GM12878 (cell line): ENCODE data around the gene KRTAP10-5.
"Not testable (repeated sequence)": the region's sequence is repeated elsewhere in the genome, so short reads cannot be mapped to it uniquely, and the experiment has no call there.

ENCODE experiments used
- BHLHE40 ChIP-seq, 2 experiments: fragments of 450-650 bp in 1 of 2; IDR thresholded peaks; 2 replicates each; pipeline ENCODE4 v1.6.1; 2011 to 2017; ENCODE audit warnings: low read depth in 2 of 2, borderline replicate concordance in 1 of 2, improper control_type of control experiment in 1 of 2, low read length in 1 of 2, mild to moderate bottlenecking in 1 of 2
- CHD2 ChIP-seq: IDR thresholded peaks from 2 replicates; pipeline ENCODE4 v1.6.1; 2011; ENCODE audit warnings: low read depth, low read length, improper control_type of control experiment, borderline replicate concordance
- EZH2 ChIP-seq: IDR thresholded peaks from 2 replicates; pipeline ENCODE4 v1.6.1; 2012; ENCODE audit warnings: low read depth, mild to moderate bottlenecking, control low read depth, inconsistent platforms, low read length, borderline replicate concordance; ENCODE audit not compliant: control insufficient read depth
- IRF4 ChIP-seq: IDR thresholded peaks from 2 replicates; pipeline ENCODE4 v1.6.1; 2011; ENCODE audit warnings: low read depth, low read length
- JUNB ChIP-seq: IDR thresholded peaks from 2 replicates; pipeline ENCODE4 v1.6.1; 2016; ENCODE audit warnings: antibody characterized with exemption, mild to moderate bottlenecking
- JUND ChIP-seq: IDR thresholded peaks from 2 replicates; pipeline ENCODE4 v1.6.1; 2012; ENCODE audit warnings: low read depth, mild to moderate bottlenecking, low read length, improper control_type of control experiment, moderate library complexity
- NBN ChIP-seq: fragments of 450-650 bp; IDR thresholded peaks from 2 replicates; pipeline ENCODE4 v1.6.1; 2016
- SIN3A ChIP-seq: IDR thresholded peaks from 2 replicates; pipeline ENCODE4 v1.6.1; 2012; ENCODE audit warnings: low read depth, low read length, improper control_type of control experiment
- SMC3 ChIP-seq: IDR thresholded peaks from 2 replicates; pipeline ENCODE4 v1.6.1; 2011; ENCODE audit warnings: low read length, improper control_type of control experiment, borderline replicate concordance
- SP1 ChIP-seq: IDR thresholded peaks from one replicate; pipeline ENCODE4 v1.6.1; 2011; ENCODE audit warnings: low read depth, low read length
- TF ChIP-seq, protein P1 (sequence below): IDR thresholded peaks from 2 replicates; pipeline ENCODE4 v1.6.1; 2012; ENCODE audit warnings: mild to moderate bottlenecking, low read depth, low read length
- TF ChIP-seq, protein P2 (sequence below), 3 experiments: IDR thresholded peaks in 2 of 3; conservative IDR thresholded peaks in 1 of 3; 2 replicates each; pipeline ENCODE4 v1.5.1; 2011; ENCODE audit warnings: low read depth in 3 of 3, low read length in 3 of 3, mild to moderate bottlenecking in 3 of 3, control low read depth in 2 of 3, moderate library complexity in 2 of 3, inconsistent platforms in 1 of 3, mixed read lengths in 1 of 3; ENCODE audit not compliant: control insufficient read depth in 2 of 3, insufficient read depth in 1 of 3; ENCODE audit errors: extremely low read depth in 1 of 3
- TF ChIP-seq, protein P3 (sequence below): fragments of 450-650 bp; IDR thresholded peaks from 2 replicates; pipeline ENCODE4 v1.6.1; 2017; ENCODE audit warnings: mild to moderate bottlenecking, moderate library complexity

DNA sequence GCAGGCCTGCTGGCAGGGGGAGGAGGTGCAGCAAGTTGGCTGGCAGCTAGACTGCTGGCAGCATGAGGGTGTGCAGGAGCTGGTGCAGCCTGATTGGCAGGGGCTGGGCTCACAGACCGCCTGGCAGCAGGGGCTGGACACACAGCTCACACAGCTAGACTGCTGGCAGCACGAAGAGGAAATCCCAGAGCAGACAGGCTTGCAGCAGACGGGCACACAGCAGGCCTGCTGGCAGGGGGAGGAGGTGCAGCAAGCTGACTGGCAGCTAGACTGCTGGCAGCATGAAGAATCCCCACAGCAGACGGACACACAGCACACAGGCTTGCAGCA lies 11.4 kb upstream of the KRTAP10-5 start:
- TF ChIP-seq EZH2; JUND; SP1; JUNB; IRF4; SMC3; CHD2; SIN3A; NBN; BHLHE40 (IDR thresholded peaks at IDR 0.05; ENCODE audit: borderline replicate concordance in 1 of 2, low read depth in 2 of 2, low read length in 1 of 2): not testable (repeated sequence)
- TF ChIP-seq, protein P1, sequence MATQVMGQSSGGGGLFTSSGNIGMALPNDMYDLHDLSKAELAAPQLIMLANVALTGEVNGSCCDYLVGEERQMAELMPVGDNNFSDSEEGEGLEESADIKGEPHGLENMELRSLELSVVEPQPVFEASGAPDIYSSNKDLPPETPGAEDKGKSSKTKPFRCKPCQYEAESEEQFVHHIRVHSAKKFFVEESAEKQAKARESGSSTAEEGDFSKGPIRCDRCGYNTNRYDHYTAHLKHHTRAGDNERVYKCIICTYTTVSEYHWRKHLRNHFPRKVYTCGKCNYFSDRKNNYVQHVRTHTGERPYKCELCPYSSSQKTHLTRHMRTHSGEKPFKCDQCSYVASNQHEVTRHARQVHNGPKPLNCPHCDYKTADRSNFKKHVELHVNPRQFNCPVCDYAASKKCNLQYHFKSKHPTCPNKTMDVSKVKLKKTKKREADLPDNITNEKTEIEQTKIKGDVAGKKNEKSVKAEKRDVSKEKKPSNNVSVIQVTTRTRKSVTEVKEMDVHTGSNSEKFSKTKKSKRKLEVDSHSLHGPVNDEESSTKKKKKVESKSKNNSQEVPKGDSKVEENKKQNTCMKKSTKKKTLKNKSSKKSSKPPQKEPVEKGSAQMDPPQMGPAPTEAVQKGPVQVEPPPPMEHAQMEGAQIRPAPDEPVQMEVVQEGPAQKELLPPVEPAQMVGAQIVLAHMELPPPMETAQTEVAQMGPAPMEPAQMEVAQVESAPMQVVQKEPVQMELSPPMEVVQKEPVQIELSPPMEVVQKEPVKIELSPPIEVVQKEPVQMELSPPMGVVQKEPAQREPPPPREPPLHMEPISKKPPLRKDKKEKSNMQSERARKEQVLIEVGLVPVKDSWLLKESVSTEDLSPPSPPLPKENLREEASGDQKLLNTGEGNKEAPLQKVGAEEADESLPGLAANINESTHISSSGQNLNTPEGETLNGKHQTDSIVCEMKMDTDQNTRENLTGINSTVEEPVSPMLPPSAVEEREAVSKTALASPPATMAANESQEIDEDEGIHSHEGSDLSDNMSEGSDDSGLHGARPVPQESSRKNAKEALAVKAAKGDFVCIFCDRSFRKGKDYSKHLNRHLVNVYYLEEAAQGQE, result not testable (repeated sequence)
- TF ChIP-seq, protein P2, sequence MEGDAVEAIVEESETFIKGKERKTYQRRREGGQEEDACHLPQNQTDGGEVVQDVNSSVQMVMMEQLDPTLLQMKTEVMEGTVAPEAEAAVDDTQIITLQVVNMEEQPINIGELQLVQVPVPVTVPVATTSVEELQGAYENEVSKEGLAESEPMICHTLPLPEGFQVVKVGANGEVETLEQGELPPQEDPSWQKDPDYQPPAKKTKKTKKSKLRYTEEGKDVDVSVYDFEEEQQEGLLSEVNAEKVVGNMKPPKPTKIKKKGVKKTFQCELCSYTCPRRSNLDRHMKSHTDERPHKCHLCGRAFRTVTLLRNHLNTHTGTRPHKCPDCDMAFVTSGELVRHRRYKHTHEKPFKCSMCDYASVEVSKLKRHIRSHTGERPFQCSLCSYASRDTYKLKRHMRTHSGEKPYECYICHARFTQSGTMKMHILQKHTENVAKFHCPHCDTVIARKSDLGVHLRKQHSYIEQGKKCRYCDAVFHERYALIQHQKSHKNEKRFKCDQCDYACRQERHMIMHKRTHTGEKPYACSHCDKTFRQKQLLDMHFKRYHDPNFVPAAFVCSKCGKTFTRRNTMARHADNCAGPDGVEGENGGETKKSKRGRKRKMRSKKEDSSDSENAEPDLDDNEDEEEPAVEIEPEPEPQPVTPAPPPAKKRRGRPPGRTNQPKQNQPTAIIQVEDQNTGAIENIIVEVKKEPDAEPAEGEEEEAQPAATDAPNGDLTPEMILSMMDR (IDR thresholded peaks at IDR 0.05 in 2 of 3, conservative IDR thresholded peaks at IDR 0.05 in 1 of 3; ENCODE audit: control insufficient read depth in 2 of 3, extremely low read depth in 1 of 3, insufficient read depth in 1 of 3, low read depth in 3 of 3, low read length in 3 of 3), result not testable (repeated sequence)
- TF ChIP-seq, protein P3, sequence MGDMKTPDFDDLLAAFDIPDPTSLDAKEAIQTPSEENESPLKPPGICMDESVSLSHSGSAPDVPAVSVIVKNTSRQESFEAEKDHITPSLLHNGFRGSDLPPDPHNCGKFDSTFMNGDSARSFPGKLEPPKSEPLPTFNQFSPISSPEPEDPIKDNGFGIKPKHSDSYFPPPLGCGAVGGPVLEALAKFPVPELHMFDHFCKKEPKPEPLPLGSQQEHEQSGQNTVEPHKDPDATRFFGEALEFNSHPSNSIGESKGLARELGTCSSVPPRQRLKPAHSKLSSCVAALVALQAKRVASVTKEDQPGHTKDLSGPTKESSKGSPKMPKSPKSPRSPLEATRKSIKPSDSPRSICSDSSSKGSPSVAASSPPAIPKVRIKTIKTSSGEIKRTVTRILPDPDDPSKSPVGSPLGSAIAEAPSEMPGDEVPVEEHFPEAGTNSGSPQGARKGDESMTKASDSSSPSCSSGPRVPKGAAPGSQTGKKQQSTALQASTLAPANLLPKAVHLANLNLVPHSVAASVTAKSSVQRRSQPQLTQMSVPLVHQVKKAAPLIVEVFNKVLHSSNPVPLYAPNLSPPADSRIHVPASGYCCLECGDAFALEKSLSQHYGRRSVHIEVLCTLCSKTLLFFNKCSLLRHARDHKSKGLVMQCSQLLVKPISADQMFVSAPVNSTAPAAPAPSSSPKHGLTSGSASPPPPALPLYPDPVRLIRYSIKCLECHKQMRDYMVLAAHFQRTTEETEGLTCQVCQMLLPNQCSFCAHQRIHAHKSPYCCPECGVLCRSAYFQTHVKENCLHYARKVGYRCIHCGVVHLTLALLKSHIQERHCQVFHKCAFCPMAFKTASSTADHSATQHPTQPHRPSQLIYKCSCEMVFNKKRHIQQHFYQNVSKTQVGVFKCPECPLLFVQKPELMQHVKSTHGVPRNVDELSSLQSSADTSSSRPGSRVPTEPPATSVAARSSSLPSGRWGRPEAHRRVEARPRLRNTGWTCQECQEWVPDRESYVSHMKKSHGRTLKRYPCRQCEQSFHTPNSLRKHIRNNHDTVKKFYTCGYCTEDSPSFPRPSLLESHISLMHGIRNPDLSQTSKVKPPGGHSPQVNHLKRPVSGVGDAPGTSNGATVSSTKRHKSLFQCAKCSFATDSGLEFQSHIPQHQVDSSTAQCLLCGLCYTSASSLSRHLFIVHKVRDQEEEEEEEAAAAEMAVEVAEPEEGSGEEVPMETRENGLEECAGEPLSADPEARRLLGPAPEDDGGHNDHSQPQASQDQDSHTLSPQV, result not testable (repeated sequence)
